Muscle of arm (tissue), 12 donors: ENCODE measurements around the gene DNAL1. TPM values are rescaled to one million over a fixed set of nuclear protein-coding genes. Genes with fewer than 3 reads are reported as not detected.

Experiments
- polyA plus RNA-seq, 12 donors: library from polyadenylated mRNA; unstranded; fragments of 120-200 nt; gene quantifications; one replicate each; pipeline ENCODE4 v1.2.1, GENCODE V29; 2013; ENCODE audit not compliant: insufficient read length in 12 of 12

Gene DNAL1
- polyA plus RNA-seq, 12 donors, result 7.5 to 13.1 (median 9.2) TPM; not detected in 1

Other genes with a start within 250 kb of the DNAL1 start
- 10 to 100 TPM in 11 of 12 donors, not detected in 1; 24.2 to 66.5 (median 35.0) TPM for gene NUMB, start 186.4 kb upstream of the DNAL1 start, polyA plus RNA-seq
- gene RIOX1, start 154.1 kb upstream of the DNAL1 start, polyA plus RNA-seq, result 1 to 10 TPM in 11 of 12 donors, not detected in 1; 3.9 to 8.9 (median 5.9) TPM
- 1 to 10 TPM in 10 of 12 donors, not detected in 2; 1.2 to 7.1 (median 2.6) TPM for gene ACOT1, start 107.8 kb upstream of the DNAL1 start, polyA plus RNA-seq
- gene HEATR4, start 86.0 kb upstream of the DNAL1 start, polyA plus RNA-seq, result 1 to 10 TPM in 5 of 12 donors, under 1 TPM in 5, not detected in 2; 0.30 to 2.6 (median 1.0) TPM
- 10 to 100 TPM in 11 of 12 donors, not detected in 1; 14.3 to 34.2 (median 26.3) TPM for gene ACOT2, start 75.8 kb upstream of the DNAL1 start, polyA plus RNA-seq
- under 1 TPM in 10 of 12 donors, not detected in 2; 0.16 to 0.51 (median 0.33) TPM for gene ACOT4, start 53.1 kb upstream of the DNAL1 start, polyA plus RNA-seq
- under 1 TPM in 1 of 12 donors, not detected in 11; 0.19 TPM for gene ACOT6, start 32.5 kb upstream of the DNAL1 start, polyA plus RNA-seq
- 10 to 100 TPM in 11 of 12 donors, not detected in 1; 22.0 to 33.8 (median 25.9) TPM for gene PNMA1, start 69.4 kb downstream of the DNAL1 start, polyA plus RNA-seq
- 10 to 100 TPM in 5 of 12 donors, 1 to 10 TPM in 6, not detected in 1; 3.9 to 15.9 (median 9.6) TPM for gene PTGR2, start 206.8 kb downstream of the DNAL1 start, polyA plus RNA-seq
- gene ZNF410, start 241.9 kb downstream of the DNAL1 start, polyA plus RNA-seq, result 10 to 100 TPM in 11 of 12 donors, not detected in 1; 25.2 to 39.4 (median 34.6) TPM